ENCODE measurements around the gene THOC6.
A peak's percentile ranks its signal among the peaks of the same experiment; 100 is the strongest.

THOC6 gene

DNA sequence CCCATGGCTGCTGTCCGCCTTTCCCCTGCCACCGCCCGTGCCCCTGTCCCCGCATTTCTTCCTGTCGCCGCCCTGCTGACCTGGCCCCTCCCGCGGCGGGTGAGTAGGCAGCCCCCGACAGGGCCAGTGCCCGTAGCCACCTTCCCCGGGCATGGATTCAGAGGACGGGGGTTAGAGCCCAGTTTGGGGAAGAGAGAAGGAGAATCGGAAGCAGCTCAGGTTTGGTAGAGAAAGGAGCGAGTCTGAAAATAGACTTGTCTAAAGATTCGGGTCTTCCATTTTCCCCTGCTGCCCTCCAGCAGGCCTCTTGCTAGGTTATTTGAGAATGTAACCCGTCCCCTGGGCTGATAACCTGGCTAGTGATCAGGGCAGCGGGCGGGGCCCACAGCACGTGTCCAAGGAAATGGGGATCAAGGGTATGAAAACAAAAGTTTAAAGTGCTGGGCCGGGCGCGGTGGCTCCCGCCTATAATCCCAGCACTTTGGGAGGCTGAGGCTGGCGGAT, 19.0 kb upstream of the THOC6 start:
- no peaks in the 10 kb centered on the region for H3K36me3 ChIP-seq (ENCODE audit: control insufficient read depth in 2 of 2, insufficient read depth in 1 of 2, low read length in 2 of 2)
- POLR2A ChIA-PET, result interaction anchor here (0.8 to 12.4 kb wide), 4 partner anchors 19 to 124 kb away, joined by 3 to 247 read pairs (median 4); partner anchors contain the start of genes CLDN6, HCFC1R1, PAQR4 and PKMYT1

DNA sequence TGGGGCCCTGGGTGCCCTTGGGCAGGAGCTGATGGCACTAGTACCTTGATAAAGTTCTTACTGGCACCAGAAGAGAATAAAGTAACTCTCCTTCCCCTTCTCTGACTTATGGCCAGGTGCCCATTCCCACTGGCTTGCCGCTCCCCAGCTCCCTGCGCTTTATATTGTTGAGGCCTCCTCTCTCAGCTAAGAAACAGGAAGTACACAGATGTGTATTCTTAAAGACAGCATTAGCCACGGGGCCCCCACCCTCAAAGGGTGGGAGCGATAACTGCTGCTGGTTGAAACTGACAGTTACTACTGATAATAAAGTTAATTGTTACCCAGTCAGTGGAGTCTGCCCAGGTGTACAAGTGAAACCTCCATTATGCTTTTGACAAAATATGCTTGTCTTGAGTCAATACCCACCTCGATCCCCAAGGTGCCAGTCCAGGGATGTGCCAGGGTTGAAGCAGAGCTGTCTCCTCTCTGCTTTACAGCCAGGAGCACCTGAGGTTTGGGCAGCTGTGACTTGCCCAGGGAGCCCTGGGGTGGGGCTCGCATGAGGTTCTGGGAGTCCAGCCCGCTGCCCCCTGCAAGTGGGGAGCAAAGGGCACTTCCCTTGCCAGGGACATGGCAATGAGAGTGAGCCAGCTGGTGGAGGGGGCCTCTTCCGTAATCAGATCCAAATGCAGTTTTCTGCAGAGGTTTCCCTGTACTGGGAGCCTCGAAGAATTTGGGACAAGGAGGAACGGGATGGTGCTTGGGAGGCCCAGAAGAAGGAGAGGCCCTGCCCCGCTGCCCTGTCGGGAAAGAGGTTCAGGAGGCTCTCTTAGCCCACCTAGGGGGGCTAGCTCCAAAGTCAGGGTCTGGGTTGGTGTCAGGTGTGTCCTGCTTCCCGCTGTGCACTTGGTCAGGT, 16.5 kb upstream of the THOC6 start:
- H3K4me3 ChIP-seq (ENCODE audit: low read depth, low read length), result no peak overlapping the region
- no peaks in the 10 kb centered on the region for H3K9me3 ChIP-seq (ENCODE audit: control insufficient read depth, insufficient read depth, low read depth, low read length)
- no peaks in the 10 kb centered on the region; the same call in 1 of the 2 replicates for H3K4me1 ChIP-seq (ENCODE audit: control insufficient read depth, insufficient read depth, low read length)
- POLR2A ChIA-PET, result interaction anchor here (12.4 kb wide), 1 partner anchor 16 kb away, joined by 247 read pairs; the partner anchor contains the start of genes CLDN6, HCFC1R1, THOC6 and TNFRSF12A
- H3K27ac ChIP-seq (ENCODE audit: extremely low read depth, low read depth, low read length), result no peak overlapping the region
- CTCF ChIA-PET, result interaction anchor here (0.6 to 9.6 kb wide), 2 partner anchors 24 to 108 kb away, joined by 3 to 149 read pairs; no protein-coding TSS in a partner anchor
- H3K36me3 ChIP-seq (ENCODE audit: control insufficient read depth in 2 of 2, insufficient read depth in 1 of 2, low read length in 2 of 2), result no peaks in the 10 kb centered on the region
- no peak for TF ChIP-seq ZNF133 (tag by site-specific recombination; IDR thresholded peaks at IDR 0.05)
- TF ChIP-seq ZNF600 (tag by site-specific recombination; IDR thresholded peaks at IDR 0.05), result no peak
- no peak for TF ChIP-seq ZNF596 (tag by site-specific recombination; IDR thresholded peaks at IDR 0.05)
- TF ChIP-seq, protein P1, sequence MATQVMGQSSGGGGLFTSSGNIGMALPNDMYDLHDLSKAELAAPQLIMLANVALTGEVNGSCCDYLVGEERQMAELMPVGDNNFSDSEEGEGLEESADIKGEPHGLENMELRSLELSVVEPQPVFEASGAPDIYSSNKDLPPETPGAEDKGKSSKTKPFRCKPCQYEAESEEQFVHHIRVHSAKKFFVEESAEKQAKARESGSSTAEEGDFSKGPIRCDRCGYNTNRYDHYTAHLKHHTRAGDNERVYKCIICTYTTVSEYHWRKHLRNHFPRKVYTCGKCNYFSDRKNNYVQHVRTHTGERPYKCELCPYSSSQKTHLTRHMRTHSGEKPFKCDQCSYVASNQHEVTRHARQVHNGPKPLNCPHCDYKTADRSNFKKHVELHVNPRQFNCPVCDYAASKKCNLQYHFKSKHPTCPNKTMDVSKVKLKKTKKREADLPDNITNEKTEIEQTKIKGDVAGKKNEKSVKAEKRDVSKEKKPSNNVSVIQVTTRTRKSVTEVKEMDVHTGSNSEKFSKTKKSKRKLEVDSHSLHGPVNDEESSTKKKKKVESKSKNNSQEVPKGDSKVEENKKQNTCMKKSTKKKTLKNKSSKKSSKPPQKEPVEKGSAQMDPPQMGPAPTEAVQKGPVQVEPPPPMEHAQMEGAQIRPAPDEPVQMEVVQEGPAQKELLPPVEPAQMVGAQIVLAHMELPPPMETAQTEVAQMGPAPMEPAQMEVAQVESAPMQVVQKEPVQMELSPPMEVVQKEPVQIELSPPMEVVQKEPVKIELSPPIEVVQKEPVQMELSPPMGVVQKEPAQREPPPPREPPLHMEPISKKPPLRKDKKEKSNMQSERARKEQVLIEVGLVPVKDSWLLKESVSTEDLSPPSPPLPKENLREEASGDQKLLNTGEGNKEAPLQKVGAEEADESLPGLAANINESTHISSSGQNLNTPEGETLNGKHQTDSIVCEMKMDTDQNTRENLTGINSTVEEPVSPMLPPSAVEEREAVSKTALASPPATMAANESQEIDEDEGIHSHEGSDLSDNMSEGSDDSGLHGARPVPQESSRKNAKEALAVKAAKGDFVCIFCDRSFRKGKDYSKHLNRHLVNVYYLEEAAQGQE (tag by site-specific recombination; IDR thresholded peaks at IDR 0.05), result no peak
- TF ChIP-seq, protein P2, sequence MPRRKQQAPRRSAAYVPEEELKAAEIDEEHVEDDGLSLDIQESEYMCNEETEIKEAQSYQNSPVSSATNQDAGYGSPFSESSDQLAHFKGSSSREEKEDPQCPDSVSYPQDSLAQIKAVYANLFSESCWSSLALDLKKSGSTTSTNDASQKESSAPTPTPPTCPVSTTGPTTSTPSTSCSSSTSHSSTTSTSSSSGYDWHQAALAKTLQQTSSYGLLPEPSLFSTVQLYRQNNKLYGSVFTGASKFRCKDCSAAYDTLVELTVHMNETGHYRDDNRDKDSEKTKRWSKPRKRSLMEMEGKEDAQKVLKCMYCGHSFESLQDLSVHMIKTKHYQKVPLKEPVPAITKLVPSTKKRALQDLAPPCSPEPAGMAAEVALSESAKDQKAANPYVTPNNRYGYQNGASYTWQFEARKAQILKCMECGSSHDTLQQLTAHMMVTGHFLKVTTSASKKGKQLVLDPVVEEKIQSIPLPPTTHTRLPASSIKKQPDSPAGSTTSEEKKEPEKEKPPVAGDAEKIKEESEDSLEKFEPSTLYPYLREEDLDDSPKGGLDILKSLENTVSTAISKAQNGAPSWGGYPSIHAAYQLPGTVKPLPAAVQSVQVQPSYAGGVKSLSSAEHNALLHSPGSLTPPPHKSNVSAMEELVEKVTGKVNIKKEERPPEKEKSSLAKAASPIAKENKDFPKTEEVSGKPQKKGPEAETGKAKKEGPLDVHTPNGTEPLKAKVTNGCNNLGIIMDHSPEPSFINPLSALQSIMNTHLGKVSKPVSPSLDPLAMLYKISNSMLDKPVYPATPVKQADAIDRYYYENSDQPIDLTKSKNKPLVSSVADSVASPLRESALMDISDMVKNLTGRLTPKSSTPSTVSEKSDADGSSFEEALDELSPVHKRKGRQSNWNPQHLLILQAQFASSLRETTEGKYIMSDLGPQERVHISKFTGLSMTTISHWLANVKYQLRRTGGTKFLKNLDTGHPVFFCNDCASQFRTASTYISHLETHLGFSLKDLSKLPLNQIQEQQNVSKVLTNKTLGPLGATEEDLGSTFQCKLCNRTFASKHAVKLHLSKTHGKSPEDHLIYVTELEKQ (tag by site-specific recombination; IDR thresholded peaks at IDR 0.05; ENCODE audit: borderline replicate concordance), result no peak

More for the DNA sequence above, 19.0 kb upstream of the THOC6 start:
- Histone ChIP-seq H3K27ac (ENCODE audit: extremely low read depth, low read depth, low read length) (no peak overlapping the region), H3K4me3 (ENCODE audit: low read depth, low read length) (peak overlapping the region; percentile 44), H3K4me1 (ENCODE audit: control insufficient read depth, insufficient read depth, low read length) (no peaks in the 10 kb centered on the region), H3K9me3 (ENCODE audit: control insufficient read depth, insufficient read depth, low read depth, low read length) (no peaks in the 10 kb centered on the region)
- CTCF ChIA-PET, result interaction anchor here (0.7 to 9.6 kb wide), 5 partner anchors 16 to 125 kb away, joined by 4 to 149 read pairs (median 4); partner anchors contain the start of genes FLYWCH1 and TNFRSF12A
- peak; percentile 77; the same call in 1 of the 2 replicates for TF ChIP-seq KLF7 (tag by site-specific recombination; IDR thresholded peaks at IDR 0.05; ENCODE audit: borderline replicate concordance)
- peak; percentile 93 for TF ChIP-seq ZFP69B (tag by site-specific recombination; IDR thresholded peaks at IDR 0.05)
- peak; percentile 54 for TF ChIP-seq ZIC2 (tag by site-specific recombination; IDR thresholded peaks at IDR 0.05)
- no peak for TF ChIP-seq ZNF266 (tag by site-specific recombination; IDR thresholded peaks at IDR 0.05; ENCODE audit: low read depth)
- peak; percentile 95 for TF ChIP-seq KLF1 (tag by site-specific recombination; IDR thresholded peaks at IDR 0.05)
- TF ChIP-seq SP3 (tag by site-specific recombination; IDR thresholded peaks at IDR 0.05), result 0 out of 2 replicates have a peak, but pooled peaks have one; percentile 16
- TF ChIP-seq ZNF626 (tag by site-specific recombination; IDR thresholded peaks at IDR 0.05), result no peak
- TF ChIP-seq TCF7L2 (IDR thresholded peaks at IDR 0.05; ENCODE audit: borderline replicate concordance, low read depth, low read length), result no peak
- TF ChIP-seq ZNF335 (tag by site-specific recombination; conservative IDR thresholded peaks at IDR 0.05), result peak; percentile 78
- 0 out of 2 replicates have a peak, but pooled peaks have one; percentile 59 for TF ChIP-seq ZBTB8A (tag by site-specific recombination; IDR thresholded peaks at IDR 0.05)
- TF ChIP-seq SP2 (tag by site-specific recombination; IDR thresholded peaks at IDR 0.05), result peak; percentile 38; the same call in 1 of the 2 replicates
- no peak for TF ChIP-seq ZNF792 (tag by site-specific recombination; IDR thresholded peaks at IDR 0.05)
- 0 out of 2 replicates have a peak, but pooled peaks have one; percentile 14 for TF ChIP-seq ZXDB (tag by site-specific recombination; IDR thresholded peaks at IDR 0.05)
- TF ChIP-seq, protein P3, sequence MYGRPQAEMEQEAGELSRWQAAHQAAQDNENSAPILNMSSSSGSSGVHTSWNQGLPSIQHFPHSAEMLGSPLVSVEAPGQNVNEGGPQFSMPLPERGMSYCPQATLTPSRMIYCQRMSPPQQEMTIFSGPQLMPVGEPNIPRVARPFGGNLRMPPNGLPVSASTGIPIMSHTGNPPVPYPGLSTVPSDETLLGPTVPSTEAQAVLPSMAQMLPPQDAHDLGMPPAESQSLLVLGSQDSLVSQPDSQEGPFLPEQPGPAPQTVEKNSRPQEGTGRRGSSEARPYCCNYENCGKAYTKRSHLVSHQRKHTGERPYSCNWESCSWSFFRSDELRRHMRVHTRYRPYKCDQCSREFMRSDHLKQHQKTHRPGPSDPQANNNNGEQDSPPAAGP (tag by site-specific recombination; IDR thresholded peaks at IDR 0.05), result peak; percentile 42; the same call in 1 of the 2 replicates
- TF ChIP-seq, protein P4, sequence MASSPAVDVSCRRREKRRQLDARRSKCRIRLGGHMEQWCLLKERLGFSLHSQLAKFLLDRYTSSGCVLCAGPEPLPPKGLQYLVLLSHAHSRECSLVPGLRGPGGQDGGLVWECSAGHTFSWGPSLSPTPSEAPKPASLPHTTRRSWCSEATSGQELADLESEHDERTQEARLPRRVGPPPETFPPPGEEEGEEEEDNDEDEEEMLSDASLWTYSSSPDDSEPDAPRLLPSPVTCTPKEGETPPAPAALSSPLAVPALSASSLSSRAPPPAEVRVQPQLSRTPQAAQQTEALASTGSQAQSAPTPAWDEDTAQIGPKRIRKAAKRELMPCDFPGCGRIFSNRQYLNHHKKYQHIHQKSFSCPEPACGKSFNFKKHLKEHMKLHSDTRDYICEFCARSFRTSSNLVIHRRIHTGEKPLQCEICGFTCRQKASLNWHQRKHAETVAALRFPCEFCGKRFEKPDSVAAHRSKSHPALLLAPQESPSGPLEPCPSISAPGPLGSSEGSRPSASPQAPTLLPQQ (tag by site-specific recombination; IDR thresholded peaks at IDR 0.05), result peak; percentile 95
- TF ChIP-seq ZBTB20 (tag by site-specific recombination; IDR thresholded peaks at IDR 0.05), result peak; percentile 51; the same call in 1 of the 2 replicates
- TF ChIP-seq ZNF837 (tag by site-specific recombination; IDR thresholded peaks at IDR 0.05), result no peak
- peak; percentile 58 for TF ChIP-seq ZFHX2 (tag by site-specific recombination; conservative IDR thresholded peaks at IDR 0.05)
- TF ChIP-seq, protein P5, sequence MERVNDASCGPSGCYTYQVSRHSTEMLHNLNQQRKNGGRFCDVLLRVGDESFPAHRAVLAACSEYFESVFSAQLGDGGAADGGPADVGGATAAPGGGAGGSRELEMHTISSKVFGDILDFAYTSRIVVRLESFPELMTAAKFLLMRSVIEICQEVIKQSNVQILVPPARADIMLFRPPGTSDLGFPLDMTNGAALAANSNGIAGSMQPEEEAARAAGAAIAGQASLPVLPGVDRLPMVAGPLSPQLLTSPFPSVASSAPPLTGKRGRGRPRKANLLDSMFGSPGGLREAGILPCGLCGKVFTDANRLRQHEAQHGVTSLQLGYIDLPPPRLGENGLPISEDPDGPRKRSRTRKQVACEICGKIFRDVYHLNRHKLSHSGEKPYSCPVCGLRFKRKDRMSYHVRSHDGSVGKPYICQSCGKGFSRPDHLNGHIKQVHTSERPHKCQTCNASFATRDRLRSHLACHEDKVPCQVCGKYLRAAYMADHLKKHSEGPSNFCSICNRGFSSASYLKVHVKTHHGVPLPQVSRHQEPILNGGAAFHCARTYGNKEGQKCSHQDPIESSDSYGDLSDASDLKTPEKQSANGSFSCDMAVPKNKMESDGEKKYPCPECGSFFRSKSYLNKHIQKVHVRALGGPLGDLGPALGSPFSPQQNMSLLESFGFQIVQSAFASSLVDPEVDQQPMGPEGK (tag by site-specific recombination; IDR thresholded peaks at IDR 0.05), result peak; percentile 40; the same call in 1 of the 2 replicates
- TF ChIP-seq GLIS2 (tag by site-specific recombination; IDR thresholded peaks at IDR 0.05), result peak; percentile 53
- TF ChIP-seq ZBTB21 (tag by site-specific recombination; IDR thresholded peaks at IDR 0.05), result no peak
- TF ChIP-seq, protein P6, sequence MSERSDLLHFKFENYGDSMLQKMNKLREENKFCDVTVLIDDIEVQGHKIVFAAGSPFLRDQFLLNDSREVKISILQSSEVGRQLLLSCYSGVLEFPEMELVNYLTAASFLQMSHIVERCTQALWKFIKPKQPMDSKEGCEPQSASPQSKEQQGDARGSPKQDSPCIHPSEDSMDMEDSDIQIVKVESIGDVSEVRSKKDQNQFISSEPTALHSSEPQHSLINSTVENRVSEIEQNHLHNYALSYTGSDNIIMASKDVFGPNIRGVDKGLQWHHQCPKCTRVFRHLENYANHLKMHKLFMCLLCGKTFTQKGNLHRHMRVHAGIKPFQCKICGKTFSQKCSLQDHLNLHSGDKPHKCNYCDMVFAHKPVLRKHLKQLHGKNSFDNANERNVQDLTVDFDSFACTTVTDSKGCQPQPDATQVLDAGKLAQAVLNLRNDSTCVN (tag by site-specific recombination; optimal IDR thresholded peaks at IDR 0.05), result peak; percentile 42

Data from HEK293 (cell line).